GM12878 (cell line): ENCODE results near the gene XPO1. TPM values are rescaled to one million over a fixed set of nuclear protein-coding genes. Genes with fewer than 3 reads are reported as not detected.

ENCODE experiments used
- ATAC-seq: fragments of 200-7000 bp; cut with Tn5 transposase; 3 replicates; pipeline ENCODE4 v1.9.1; 2020; ENCODE audit warnings: mild to moderate bottlenecking, moderate library complexity
- BruUV-seq: library from RNA; stranded (reverse); fragments of 400-500 nt; replicated peaks from 2 replicates; lab custom pipeline; 2021; lab: Mats Ljungman, UMichigan
- CTCF ChIA-PET: fragments of 300-600 bp; sonication (Branson Sonifier 250); formaldehyde crosslinking; extraction: SDS; loops from one replicate; lab custom pipeline; 2021; ENCODE audit warnings: inconsistent platforms; lab: Yijun Ruan, JAX
- POLR2A ChIA-PET: fragments of 350-600 bp; formaldehyde crosslinking; extraction: SDS; loops from one replicate; lab custom pipeline; 2021; ENCODE audit warnings: inconsistent platforms; lab: Charles Lee
- RAD21 ChIA-PET: fragments of 300-600 bp; sonication (Branson Sonifier 250); formaldehyde crosslinking; loops from one replicate; lab custom pipeline; 2023; ENCODE audit warnings: antibody characterized with exemption; ENCODE audit not compliant: unreplicated experiment; lab: Charles Lee
- SMC1A ChIA-PET: fragments of 300-600 bp; sonication (Branson Sonifier 250); formaldehyde crosslinking; loops from one replicate; lab custom pipeline; 2023; ENCODE audit not compliant: unreplicated experiment, uncharacterized antibody; lab: Charles Lee
- DNase-seq: peaks from one replicate; pipeline ENCODE4 v3.0.0-alpha.2; 2011; ENCODE audit warnings: low read depth, low spot score
- FAIRE-seq: peaks from 3 replicates; lab custom pipeline; 2011; peaks lifted over from hg19 to GRCh38; lab: Jason Lieb, UNC
- H2AFZ ChIP-seq: 2 replicates; pipeline ENCODE4 v1.6.0; 2011; ENCODE audit warnings: low read depth, low read length, control low read depth; ENCODE audit not compliant: control insufficient read depth
- H3K27ac ChIP-seq: 2 replicates; pipeline ENCODE4 v1.5.1; 2011; ENCODE audit warnings: control low read depth; ENCODE audit not compliant: control insufficient read depth, insufficient read depth
- H3K27me3 ChIP-seq, 2 experiments: replicated peaks in 1 of 2; 2 replicates each; pipeline versions ENCODE4 v1.6.0 to v1.6.1; 2011; ENCODE audit warnings: low read length in 1 of 2; ENCODE audit not compliant: control insufficient read depth in 2 of 2, insufficient read depth in 2 of 2
- H3K36me3 ChIP-seq, 2 experiments: 2 replicates each; pipeline ENCODE4 v1.5.1; 2011; ENCODE audit warnings: low read length in 1 of 2; ENCODE audit not compliant: control insufficient read depth in 2 of 2, insufficient read depth in 2 of 2
- H3K4me1 ChIP-seq: 2 replicates; pipeline ENCODE4 v1.6.1; 2011; ENCODE audit warnings: mild to moderate bottlenecking, low read length, moderate library complexity, mixed read lengths; ENCODE audit not compliant: control insufficient read depth, insufficient read depth
- H3K4me2 ChIP-seq: 2 replicates; pipeline ENCODE4 v1.6.0; 2011; ENCODE audit warnings: control low read depth; ENCODE audit not compliant: control insufficient read depth, insufficient read depth
- H3K4me3 ChIP-seq: fragments of 200-600 bp; sonication (generic); 2 replicates; pipeline ENCODE4 v1.5.1; 2016
- H3K79me2 ChIP-seq: 2 replicates; pipeline ENCODE4 v1.6.0; 2011; ENCODE audit warnings: low read length; ENCODE audit not compliant: control insufficient read depth, insufficient read depth
- H3K9ac ChIP-seq: 2 replicates; pipeline ENCODE4 v1.8.0; 2011; ENCODE audit warnings: low read length, control low read depth, mixed read lengths; ENCODE audit not compliant: control insufficient read depth, insufficient read depth
- H3K9me3 ChIP-seq: replicated peaks from 3 replicates; pipeline ENCODE4 v1.5.1; 2011; ENCODE audit warnings: mild to moderate bottlenecking, low read length; ENCODE audit not compliant: control insufficient read depth, insufficient read depth
- H4K20me1 ChIP-seq: 2 replicates; pipeline ENCODE4 v1.6.0; 2011; ENCODE audit not compliant: control insufficient read depth, insufficient read depth
- CREB1 ChIP-seq: IDR thresholded peaks from 2 replicates; pipeline ENCODE4 v1.6.1; 2012; ENCODE audit warnings: low read depth, mild to moderate bottlenecking, inconsistent platforms
- CUX1 ChIP-seq: IDR thresholded peaks from 2 replicates; pipeline ENCODE4 v1.6.1; 2012; ENCODE audit warnings: improper control_type of control experiment, low read depth, low read length; ENCODE audit not compliant: insufficient replicate concordance
- E4F1 ChIP-seq: fragments of 450-650 bp; IDR thresholded peaks from 2 replicates; pipeline ENCODE4 v1.6.1; 2018; ENCODE audit warnings: borderline replicate concordance, mild to moderate bottlenecking; ENCODE audit not compliant: partially characterized antibody
- EP300 ChIP-seq, 2 experiments: fragments of 150-350 bp in 1 of 2; IDR thresholded peaks; 2 replicates each; pipeline ENCODE4 v1.6.1; 2011 to 2012; ENCODE audit warnings: low read depth in 2 of 2, low read length in 2 of 2, borderline replicate concordance in 1 of 2, improper control_type of control experiment in 1 of 2, inconsistent platforms in 1 of 2; ENCODE audit not compliant: control insufficient read depth in 1 of 2
- HDGF ChIP-seq: fragments of 450-650 bp; IDR thresholded peaks from 2 replicates; pipeline ENCODE4 v1.6.1; 2016; ENCODE audit warnings: antibody characterized with exemption
- LARP7 ChIP-seq: fragments of 450-650 bp; IDR thresholded peaks from 2 replicates; pipeline ENCODE4 v1.6.1; 2017; ENCODE audit warnings: mild to moderate bottlenecking
- POLR2AphosphoS2 ChIP-seq: IDR thresholded peaks from 2 replicates; pipeline ENCODE4 v1.6.1; 2011; ENCODE audit warnings: low read depth, mild to moderate bottlenecking, low read length, improper control_type of control experiment, moderate library complexity
- RELB ChIP-seq: fragments of 450-650 bp; IDR thresholded peaks from 2 replicates; pipeline ENCODE4 v1.6.1; 2017; ENCODE audit warnings: low read depth, mild to moderate bottlenecking, moderate library complexity
- WGBS: methylation state at CpG from one replicate; pipeline ENCODE4 v1.1.6; 2016; ENCODE audit warnings: low lambda C conversion rate; ENCODE audit not compliant: insufficient replicate concordance, insufficient coverage; ENCODE audit errors: missing lambda C conversion rate; 5-methylcytosine and 5-hydroxymethylcytosine counted together
- in situ Hi-C: fragments of 300-500 bp; cut with MboI; formaldehyde crosslinking; loops from 9 replicates; pipeline ENCODE4 v1.14.3; 2018; ENCODE audit warnings: mixed read lengths
- intact Hi-C: fragments of 100-400 bp; cut with micrococcal nuclease; formaldehyde crosslinking; loops from one replicate; pipeline ENCODE4 v1.14.2; 2022; ENCODE audit not compliant: unreplicated experiment
- polyA plus RNA-seq, 11 experiments: library from polyadenylated mRNA; depleted of rRNA in 4 of 11; unstranded in 6 of 11; stranded (reverse) in 5 of 11; fragments of >200 nt; fragmentation: Nextera tagmentation in 4 of 11; fragmentation: Illumina TruSeq in 1 of 11; extraction: Ambion mirVana in 4 of 11; extraction: Trizol in 1 of 11; gene quantifications; 1 replicate in 1 of 11; 2 replicates in 10 of 11; pipeline versions ENCODE4 v1.2.1 to v1.2.3, GENCODE V29; 2011 to 2016; ENCODE audit warnings: inconsistent platforms in 2 of 11, missing spikeins in 2 of 11, low read depth in 1 of 11
- total RNA-seq, 4 experiments: library from RNA; depleted of rRNA in 3 of 4; stranded (reverse); fragments of >200 nt in 3 of 4; fragmentation: Illumina TruSeq in 1 of 4; extraction: Trizol in 1 of 4; gene quantifications; 2 replicates each; pipeline versions ENCODE4 v1.2.1 to v1.2.3, GENCODE V29; 2013 to 2021

The XPO1 gene
- total and polyA plus RNA-seq, 10 of the 15 experiments (the other 5 are each of a cell fraction or from before 2014, with no cell fraction given): 57.3 to 216 (median 153) TPM

- BruUV-seq: no TSS peak
- peaks cover 5% of the 10 kb centered on the region for H3K4me1 ChIP-seq
- ChIA-PET POLR2A (interaction anchor here (0.6 kb wide), 1 partner anchor 160 kb away, joined by 3 read pairs; no protein-coding TSS in a partner anchor), RAD21 (no interaction called here), CTCF (interaction anchor here (0.8 to 2.4 kb wide), 3 partner anchors 10 to 31 kb away, joined by 3 to 7 read pairs (median 4); no protein-coding TSS in a partner anchor), SMC1A (interaction anchor here (0.6 to 5.6 kb wide), 9 partner anchors 8 to 810 kb away, joined by 3 to 26 read pairs (median 4); no protein-coding TSS in a partner anchor)
- H2AFZ ChIP-seq: no peak overlapping the region
- no peaks in the 10 kb centered on the region for H3K27me3 ChIP-seq
- FAIRE-seq (no peak), ATAC-seq (peak; percentile 13), DNase-seq (no peak)
- no peak overlapping the region for H3K9ac ChIP-seq
- H3K79me2 ChIP-seq: peaks cover 93% of the 10 kb centered on the region
- intact Hi-C loops: no loop called here
- peaks cover 0 to 7% of the 10 kb centered on the region in 2 experiments; a peak in 2 of 4 replicates for H3K36me3 ChIP-seq
- in situ Hi-C loops: no loop called here
- no peak overlapping the region for H3K4me2 ChIP-seq
- no peak overlapping the region for H3K27ac ChIP-seq
- no peaks in the 10 kb centered on the region for H4K20me1 ChIP-seq
- H3K9me3 ChIP-seq: peaks cover 2% of the 10 kb centered on the region; the same call in 1 of the 3 replicates
- H3K4me3 ChIP-seq: no peak overlapping the region
- WGBS: 77% methylated on average over 6 of the region's 6 CpGs
- TF ChIP-seq RELB (no peak), CREB1 (no peak), EP300 (IDR thresholded peaks at IDR 0.05; ENCODE audit: borderline replicate concordance in 1 of 2, control insufficient read depth in 1 of 2, low read depth in 2 of 2, low read length in 2 of 2) (no peak), HDGF (no peak), POLR2AphosphoS2 (no peak), LARP7 (no peak), E4F1 (no peak), CUX1 (no peak)
These were observed 81.3 kb downstream of the XPO1 start for GRCh38 chr2:61456746-61457420.
